ENCODE results near the gene ANGPTL7. TPM values are rescaled to one million over a fixed set of nuclear protein-coding genes. Genes with fewer than 3 reads are reported as not detected.

The ANGPTL7 gene
- total RNA-seq, 1 experiment from 2014 or later = not detected

GRCh38 chr1:11237356-11237755, 48.2 kb downstream of the ANGPTL7 start:
- Histone ChIP-seq H3K4me3 (no peak overlapping the region), H3K36me3 (peaks cover 89% of the 10 kb centered on the region), H3K27me3 (replicated peaks) (no peaks in the 10 kb centered on the region), H3K4me1 (replicated peaks) (no peaks in the 10 kb centered on the region), H3K9me3 (replicated peaks) (no peaks in the 10 kb centered on the region), H3K27ac (no peak overlapping the region)
- no peak for DNase-seq (ENCODE audit: low read depth in 1 of 2, low spot score in 2 of 2)

DNA sequence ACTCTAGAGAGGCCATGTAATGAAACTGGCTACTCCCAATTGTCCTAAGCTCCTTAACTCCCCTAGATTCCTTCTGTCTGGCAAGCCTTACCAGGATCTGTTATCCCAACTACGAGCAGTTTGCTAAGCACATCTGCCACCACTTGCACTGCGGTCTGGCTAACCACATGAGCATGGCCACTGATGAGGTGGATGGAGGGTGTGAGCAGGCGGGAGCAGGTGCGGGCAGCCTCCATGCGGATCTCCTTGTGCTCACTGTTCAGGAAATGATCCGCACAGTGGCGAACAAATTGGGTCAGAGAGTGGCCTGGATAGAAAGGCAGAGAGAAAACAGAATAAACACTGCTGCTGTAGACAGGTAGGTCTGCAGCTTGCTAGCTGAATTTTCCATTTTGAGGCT, 49.2 kb downstream of the ANGPTL7 start:
- Histone ChIP-seq H3K4me1 (replicated peaks) (no peaks in the 10 kb centered on the region), H3K9me3 (replicated peaks) (no peaks in the 10 kb centered on the region), H3K4me3 (no peak overlapping the region), H3K36me3 (peaks cover 89% of the 10 kb centered on the region), H3K27me3 (replicated peaks) (no peaks in the 10 kb centered on the region), H3K27ac (no peak overlapping the region)
- DNase-seq (ENCODE audit: low read depth in 1 of 2, low spot score in 2 of 2) = no peak

- Histone ChIP-seq H3K27me3 (replicated peaks) (no peaks in the 10 kb centered on the region), H3K36me3 (peaks cover 70% of the 10 kb centered on the region), H3K27ac (no peak overlapping the region), H3K4me3 (no peak overlapping the region), H3K4me1 (replicated peaks) (no peaks in the 10 kb centered on the region), H3K9me3 (replicated peaks) (no peaks in the 10 kb centered on the region)
- DNase-seq (ENCODE audit: low read depth in 1 of 2, low spot score in 2 of 2) = no peak
Observed at GRCh38 chr1:11245248-11245647, 56.1 kb downstream of the ANGPTL7 start.

Other genes with a start within 250 kb of the ANGPTL7 start
- gene TARDBP, start 176.7 kb upstream of the ANGPTL7 start, total RNA-seq (2014; rRNA removed; shearing (Covaris generic)) = 35.1 and 96.3 TPM in 2 replicates
- gene MASP2, start 142.1 kb upstream of the ANGPTL7 start, total RNA-seq (2014; rRNA removed; shearing (Covaris generic)) = not detected in 2 replicates
- gene SRM, start 129.3 kb upstream of the ANGPTL7 start, total RNA-seq (2014; rRNA removed; shearing (Covaris generic)) = 31.4 and 33.0 TPM in 2 replicates
- gene EXOSC10, start 89.5 kb upstream of the ANGPTL7 start, total RNA-seq (2014; rRNA removed; shearing (Covaris generic)) = 72.4 and 73.4 TPM in 2 replicates
- gene MTOR, start 73.2 kb downstream of the ANGPTL7 start, total RNA-seq (2014; rRNA removed; shearing (Covaris generic)) = 40.4 and 51.2 TPM in 2 replicates
- gene UBIAD1, start 83.8 kb downstream of the ANGPTL7 start, total RNA-seq (2014; rRNA removed; shearing (Covaris generic)) = 8.2 and 12.3 TPM in 2 replicates

Measured in SJSA1 (cell line).